Body of pancreas (tissue), 4 donors: ENCODE data around the gene TMEM185A.

Experiments used
- CTCF ChIP-seq, 7 experiments: fragments of 450-650 bp in 4 of 7; fragments of 200-600 bp in 3 of 7; sonication (generic) in 3 of 7; IDR thresholded peaks; one replicate each; pipeline ENCODE4 v1.5.1; 2016 to 2019; ENCODE audit warnings: antibody characterized with exemption in 7 of 7
- POLR2A ChIP-seq, 3 donors: fragments of 450-650 bp; IDR thresholded peaks; one replicate each; pipeline ENCODE4 v1.6.1; 2016; ENCODE audit warnings: antibody characterized with exemption in 3 of 3, mild to moderate bottlenecking in 2 of 3

GRCh38 chrX:149611623-149612175 lies 19.9 kb downstream of the TMEM185A start:
- TF ChIP-seq CTCF (IDR thresholded peaks at IDR 0.05) (no peak), POLR2A (IDR thresholded peaks at IDR 0.05) (no peak)
